CD4-positive, alpha-beta T cell treated with Interleukin-1 beta for 1 hour (primary cell): Measurements from ENCODE around the gene EDRF1.

Source experiments
- DNase-seq, 2 donors: peaks; one replicate each; pipeline ENCODE4 v3.0.0-alpha.2; 2020 to 2022

EDRF1 gene

DNA sequence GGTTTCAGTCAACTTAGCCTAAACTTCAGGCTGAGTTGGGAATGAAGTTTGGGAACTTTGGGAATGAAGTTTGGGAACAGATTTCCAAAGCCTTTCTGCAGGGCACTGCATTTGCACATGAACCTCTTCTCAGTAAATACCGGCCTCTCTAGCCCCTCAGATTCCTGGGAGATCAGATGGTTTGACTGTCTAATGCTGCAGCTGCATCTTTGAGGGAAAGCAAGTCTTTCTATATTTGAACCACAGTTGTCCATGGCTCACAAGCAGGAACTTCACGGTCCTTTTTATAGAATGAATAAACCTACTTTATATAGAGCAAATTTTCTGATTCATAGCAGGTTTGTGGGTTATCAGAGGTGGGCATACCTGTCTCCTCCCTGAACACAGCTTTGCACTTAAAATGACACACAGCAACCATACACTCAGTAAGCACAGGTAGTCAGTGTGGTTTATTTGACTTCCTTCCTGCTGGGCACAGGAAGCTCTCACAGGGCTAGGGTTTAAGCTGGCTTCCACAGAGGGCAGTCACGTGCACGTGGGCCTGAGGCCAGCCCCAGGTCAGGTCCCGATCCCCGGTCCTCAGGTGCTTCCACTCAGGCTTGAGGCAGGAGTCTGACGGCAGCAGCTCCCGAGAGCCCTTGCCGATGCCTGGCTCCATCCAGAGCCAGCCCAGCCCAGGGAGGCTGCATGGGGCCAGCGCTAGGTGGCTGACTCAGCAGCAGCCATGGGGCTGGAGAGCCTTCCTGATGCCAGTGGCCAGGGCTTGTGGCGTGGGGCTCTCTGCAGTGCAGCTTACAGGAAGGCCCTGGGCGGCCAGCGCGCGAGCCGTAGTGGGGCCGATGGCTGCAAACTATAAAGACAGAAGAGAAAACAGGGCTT is 68.9 kb downstream of the EDRF1 start:
- no peak for DNase-seq

DNA sequence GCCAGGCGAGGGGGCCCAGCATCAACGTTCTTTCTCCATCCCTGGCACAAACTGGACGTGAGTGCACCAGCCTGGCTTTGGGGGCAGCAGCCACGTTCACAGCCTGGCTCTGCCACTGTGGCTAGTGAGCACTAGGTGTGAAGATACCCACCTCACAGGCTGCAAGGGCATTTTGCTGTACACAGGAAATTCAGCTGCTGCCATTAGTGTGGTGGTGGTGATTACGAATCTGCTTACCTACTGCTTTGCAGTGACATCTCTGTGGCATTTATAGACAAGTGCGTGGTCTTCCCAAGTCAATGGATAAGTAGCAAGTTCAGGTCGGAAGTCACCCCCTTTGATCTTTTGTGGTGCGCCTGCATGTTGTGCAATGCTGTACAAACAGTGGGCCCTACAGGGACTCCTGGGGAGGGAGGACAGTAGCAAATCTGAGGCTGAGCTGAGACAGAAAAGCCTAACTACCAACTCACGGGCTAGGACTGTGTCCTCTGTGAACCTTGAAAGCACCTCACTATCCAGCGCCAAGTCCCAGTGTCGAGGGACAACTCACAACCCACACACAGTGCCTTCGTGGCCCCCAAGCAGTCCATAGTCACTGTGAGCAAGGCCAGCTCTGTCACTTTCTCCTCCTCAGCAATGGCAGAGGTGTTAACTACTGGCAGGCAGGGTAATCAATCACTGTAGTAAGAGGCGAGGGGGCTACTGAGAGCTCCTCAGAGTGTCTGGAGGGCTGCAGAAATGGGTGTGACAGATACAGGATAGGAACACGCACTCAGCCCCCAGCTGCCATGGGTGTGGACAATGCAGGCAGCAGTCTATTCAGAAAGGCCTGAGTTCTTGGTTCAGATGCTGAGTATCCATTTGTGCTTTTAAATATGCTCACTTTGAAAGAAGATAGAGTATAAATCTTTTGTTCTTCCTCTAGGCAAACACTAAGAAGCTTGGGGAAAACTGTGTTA is 73.1 kb downstream of the EDRF1 start:
- no peak for DNase-seq

DNA sequence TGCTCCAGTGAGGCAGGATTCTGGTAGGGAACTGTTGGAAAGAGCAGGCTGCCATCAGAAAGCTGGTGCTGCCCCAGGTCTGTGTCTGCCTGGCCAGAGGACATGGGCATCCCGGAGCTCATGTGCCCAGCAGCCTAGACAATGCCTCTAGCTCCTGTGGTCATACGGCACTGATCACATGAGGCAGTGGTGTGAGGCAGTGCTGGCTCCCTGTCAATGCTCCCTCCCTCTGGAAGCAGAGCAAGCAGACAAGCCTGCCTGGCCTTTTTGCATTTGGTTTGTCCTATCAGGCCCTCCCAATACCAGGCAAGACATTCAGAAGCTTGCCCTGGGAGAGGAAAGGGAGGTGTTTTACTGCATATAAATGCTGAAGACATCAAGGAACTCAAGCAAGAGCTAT is 75.6 kb downstream of the EDRF1 start:
- no peak for DNase-seq

DNA sequence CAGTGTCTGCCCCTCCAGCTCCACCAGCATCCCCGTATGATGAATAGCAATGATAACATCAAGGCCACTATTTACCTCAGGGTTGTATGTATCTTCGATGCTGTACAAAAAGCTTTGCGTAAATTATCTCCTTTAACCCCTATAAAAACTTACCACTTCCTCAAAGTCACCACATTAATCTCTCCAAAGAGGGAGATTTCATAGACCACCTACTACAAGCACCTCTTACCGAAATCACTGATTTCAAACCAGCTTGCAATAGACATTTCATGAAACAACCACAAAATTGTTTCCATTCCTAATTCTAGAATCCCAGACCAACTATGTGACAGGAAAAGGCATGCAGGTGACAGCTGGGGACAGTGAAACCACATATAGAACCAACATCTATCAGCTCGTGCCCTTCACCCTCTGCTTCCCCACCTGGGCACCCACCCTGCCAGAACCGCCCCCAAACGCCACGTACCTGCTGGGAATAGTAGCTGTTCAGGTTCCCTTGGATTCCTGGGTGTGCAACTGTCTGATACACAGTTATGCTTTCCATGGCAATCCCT is 76.2 kb downstream of the EDRF1 start:
- DNase-seq, result no peak

DNA sequence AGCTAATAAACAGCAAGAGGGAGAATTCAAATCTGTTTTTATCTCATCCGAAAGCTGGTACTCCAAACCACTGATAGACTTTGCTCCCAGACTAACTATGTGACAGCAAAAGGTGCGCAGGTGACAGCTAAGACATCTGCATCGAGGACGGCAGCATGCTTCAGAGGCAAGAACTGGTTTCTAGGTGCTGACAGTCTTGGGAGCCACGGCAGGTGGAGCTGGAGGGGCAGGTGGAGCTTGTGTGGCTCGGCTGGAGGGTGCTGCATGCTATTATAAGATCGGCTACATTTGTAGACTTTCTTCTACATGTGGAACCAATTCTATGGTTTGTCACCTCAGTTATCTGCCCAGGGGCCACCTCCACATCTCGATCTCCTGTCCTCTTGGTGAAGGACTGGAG is 77.9 kb downstream of the EDRF1 start:
- no peak for DNase-seq

DNA sequence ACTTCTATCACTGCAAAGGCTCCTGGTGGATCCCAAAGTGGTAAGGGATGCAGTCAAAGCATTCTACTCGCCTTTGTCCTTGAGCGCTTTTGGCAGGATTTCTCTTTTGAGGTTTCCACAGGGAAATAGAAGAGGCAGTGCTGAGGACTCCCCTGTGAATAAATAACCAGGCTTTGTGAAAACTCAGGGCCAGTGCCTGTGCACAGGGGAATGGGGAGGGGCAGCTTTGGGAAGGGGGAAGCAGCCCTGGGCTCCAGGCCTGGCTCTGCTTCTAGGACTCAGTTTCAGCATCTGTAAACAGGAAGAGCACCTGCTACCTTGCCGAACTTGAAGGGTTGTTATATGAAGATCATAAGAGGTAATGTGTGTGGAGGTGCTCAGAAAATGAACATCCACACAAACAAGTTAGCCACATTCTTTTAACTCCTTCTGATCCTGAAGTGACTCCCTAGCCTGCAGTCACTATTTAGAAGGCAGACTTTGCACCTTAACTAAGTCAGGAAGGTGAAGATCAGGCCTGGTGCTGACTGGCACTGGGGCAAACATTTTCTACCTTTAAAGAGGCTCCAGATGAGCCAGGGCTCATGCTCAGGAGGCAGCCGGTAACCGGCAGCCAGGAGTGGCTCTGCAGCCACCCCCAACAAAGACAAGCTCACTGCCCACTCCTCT is 78.6 kb downstream of the EDRF1 start:
- no peak for DNase-seq

DNA sequence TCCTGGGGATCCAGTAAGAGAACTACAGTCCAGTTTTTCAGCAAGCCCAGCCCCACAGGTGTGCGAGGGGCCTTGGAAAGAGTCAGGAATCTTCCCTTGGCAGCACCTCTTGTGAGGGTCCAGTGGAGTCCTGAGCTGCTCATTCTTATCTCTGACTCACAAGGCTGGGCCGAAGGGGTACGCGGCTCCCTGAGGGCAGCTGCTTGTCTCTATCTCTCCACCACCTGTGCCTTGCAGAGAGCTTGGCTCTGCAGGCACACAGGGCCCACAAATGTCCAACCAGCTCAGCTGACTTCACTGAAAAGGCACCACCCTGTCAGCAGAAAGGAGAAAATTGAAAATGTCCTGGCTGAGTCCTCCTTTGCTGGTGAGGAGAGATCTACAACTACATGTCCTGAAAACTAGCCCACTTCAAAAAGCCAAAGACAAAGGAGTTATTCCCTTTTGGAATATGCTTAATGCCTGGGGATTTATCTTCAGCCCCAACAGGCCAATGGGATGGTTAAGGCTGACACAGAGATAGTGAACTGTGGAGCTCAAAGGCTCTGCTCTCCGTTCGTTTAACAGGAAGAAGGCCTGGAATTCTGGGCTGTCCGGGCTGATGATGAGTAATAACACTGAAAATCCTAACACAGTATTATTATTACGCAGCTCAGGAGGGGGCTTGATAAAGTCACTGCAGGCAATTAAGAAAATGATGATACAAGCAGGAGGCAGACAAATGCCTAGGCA is 80.1 kb downstream of the EDRF1 start:
- no peak for DNase-seq

DNA sequence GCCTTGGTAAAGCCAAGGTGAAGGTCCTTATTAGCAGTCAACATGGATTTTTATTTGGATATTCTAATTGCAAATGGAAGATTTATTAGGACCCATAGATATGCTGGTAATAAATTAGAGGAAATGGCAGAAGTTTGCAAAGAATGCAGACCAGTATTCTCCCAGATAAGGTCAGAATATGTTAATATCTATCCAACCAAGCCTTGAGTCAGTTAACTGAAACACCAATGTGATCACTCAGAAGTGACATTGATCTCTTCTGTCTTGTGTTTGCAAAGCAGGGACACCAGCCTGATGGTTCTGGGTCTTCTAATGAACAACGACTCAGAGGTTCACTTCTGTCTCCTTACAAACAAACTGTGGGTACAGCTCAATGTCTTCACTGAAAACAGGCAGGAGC is 82.1 kb downstream of the EDRF1 start:
- no peak for DNase-seq

DNA sequence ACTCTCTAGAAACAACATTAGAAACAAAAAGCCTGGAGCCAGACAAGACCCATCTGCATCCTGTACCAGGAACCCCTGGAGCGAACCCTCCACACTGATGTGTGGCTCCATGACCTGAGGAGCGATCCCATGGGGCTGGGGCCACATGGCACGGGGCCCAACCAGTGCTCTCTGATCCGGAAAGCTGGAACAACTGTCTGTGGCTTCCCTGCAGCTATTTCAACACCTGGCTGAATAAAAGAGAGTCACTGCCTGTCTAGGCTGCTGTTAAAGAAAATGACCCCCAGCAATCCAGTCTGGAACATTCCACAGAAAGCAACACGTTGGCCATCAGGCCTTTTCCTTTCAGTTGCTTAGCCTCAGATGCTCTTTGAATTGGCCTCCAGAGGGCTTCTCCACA is 82.6 kb downstream of the EDRF1 start:
- DNase-seq, result no peak

DNA sequence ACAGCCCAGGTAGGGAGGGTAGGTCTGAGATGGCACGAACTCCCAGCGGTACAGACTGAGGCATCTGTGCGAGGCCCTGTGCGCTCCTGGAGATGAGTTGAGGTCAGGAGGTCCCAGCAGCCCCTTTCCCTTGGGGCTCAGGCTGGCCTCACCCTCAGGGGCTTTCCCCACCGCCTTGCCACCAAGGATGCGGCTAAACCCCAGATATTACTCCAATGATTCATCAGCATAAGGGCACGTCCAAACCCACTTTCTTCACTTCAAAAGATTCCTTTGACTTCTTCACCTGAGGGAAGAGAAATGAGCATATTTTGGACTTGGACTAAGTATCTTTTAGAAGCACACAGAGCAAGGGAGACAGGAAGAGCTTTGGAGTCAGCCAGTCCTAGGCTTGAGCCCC is 83.2 kb downstream of the EDRF1 start:
- DNase-seq, result no peak

DNA sequence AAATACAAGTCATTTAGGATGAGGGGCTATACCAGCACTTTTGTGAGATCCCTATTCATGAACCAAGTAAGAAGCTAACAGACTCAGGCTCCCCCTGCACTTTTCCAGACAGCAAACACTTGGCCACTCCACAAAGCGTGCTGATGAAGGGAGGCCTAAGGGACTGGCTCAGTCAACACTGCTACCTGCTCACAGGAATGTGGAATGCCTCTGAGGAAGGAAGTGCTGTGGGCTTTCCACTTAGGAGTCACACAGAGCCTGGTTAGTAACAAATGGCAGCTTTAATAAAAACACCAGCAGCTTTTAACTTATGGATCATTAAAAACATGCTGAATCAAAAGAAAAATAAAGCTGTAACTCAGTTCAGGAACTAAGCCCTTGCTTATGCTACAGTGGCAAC is 88.5 kb downstream of the EDRF1 start:
- no peak for DNase-seq

DNA sequence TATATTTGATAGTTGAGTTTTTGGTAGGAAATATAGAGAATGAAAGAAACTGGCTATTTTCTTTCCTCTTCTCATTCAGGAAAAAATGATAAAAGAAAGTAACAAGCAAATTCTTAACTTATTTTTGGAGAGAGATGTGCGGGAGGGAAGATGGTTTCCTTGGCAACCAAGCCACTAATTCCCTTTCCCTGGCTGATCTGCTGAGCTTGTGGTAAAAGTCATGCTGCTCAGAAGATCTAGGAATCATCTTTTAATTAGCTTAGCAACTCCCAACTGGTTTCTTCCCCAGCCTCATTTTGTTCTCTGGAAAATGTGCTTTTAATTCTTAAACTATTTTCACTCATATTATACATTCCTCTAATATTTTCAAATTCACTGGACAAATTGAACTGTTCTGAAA is 91.7 kb downstream of the EDRF1 start:
- DNase-seq, result no peak

DNA sequence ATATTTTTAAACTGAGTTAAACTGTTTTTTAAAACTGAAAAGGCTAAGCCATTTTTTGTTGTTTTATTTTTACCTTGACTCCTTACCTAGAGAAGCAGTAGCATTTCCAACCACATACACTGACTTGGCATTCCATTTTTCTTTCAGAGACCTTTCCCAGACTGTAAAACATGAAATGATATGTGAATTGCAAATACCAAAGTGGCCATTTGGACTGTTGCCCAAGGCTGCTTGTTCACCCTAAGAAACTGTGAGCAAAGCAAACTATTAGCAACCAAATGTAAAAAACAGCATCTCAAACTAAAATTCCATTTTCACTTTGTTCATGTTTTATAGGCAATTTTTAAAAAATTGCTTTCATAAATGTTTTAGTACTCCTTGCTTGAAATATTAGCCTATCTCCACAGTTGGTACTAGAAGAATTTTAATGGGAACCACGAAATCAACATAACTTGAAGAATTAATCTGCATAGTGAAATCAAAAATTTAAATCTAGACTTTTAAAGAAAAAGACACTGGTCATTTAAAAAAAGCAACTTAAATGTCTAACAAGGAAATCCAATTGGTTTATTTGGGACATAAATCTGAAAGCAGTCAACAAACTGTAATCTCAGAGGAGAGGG is 92.7 kb downstream of the EDRF1 start:
- no peak for DNase-seq
